GM12875 (cell line): ENCODE measurements around the gene PPFIA4.

Experiments
- H3K4me3 ChIP-seq: one replicate; pipeline ENCODE4 v1.5.1; 2011; ENCODE audit warnings: low read depth, low read length, control low read depth
- CTCF ChIP-seq: IDR thresholded peaks from 2 replicates; pipeline ENCODE4 v1.5.1; 2011; ENCODE audit warnings: low read depth, mild to moderate bottlenecking, control low read depth, inconsistent platforms, low read length, moderate library complexity, borderline replicate concordance; ENCODE audit not compliant: insufficient read depth

The PPFIA4 gene

GRCh38 chr1:203043830-203044545 is 17.7 kb downstream of the PPFIA4 start:
- TF ChIP-seq CTCF: no peak
- H3K4me3 ChIP-seq: no peak overlapping the region

- H3K4me3 ChIP-seq: no peak overlapping the region
- TF ChIP-seq CTCF: no peak
Observed at GRCh38 chr1:203044546-203045250, 18.4 kb downstream of the PPFIA4 start.

GRCh38 chr1:203045336-203045735 is 19.0 kb downstream of the PPFIA4 start:
- no peak overlapping the region for H3K4me3 ChIP-seq
- no peak for TF ChIP-seq CTCF

- H3K4me3 ChIP-seq: no peak overlapping the region
- no peak for TF ChIP-seq CTCF
Observed at GRCh38 chr1:203045821-203046594, 19.7 kb downstream of the PPFIA4 start.

GRCh38 chr1:203046984-203047630 is 20.8 kb downstream of the PPFIA4 start:
- TF ChIP-seq CTCF: no peak
- H3K4me3 ChIP-seq: no peak overlapping the region

GRCh38 chr1:203048086-203048485 is 21.8 kb downstream of the PPFIA4 start:
- no peak overlapping the region for H3K4me3 ChIP-seq
- TF ChIP-seq CTCF: no peak
